CD4-positive, alpha-beta T cell treated with Interferon gamma for 1 hour (primary cell): ENCODE measurements around the gene RAPGEF3.

Source experiments
- DNase-seq: peaks from one replicate; pipeline ENCODE4 v3.0.0-alpha.2; 2020

RAPGEF3 gene

GRCh38 chr12:47717443-47718193 lies 41.1 kb downstream of the RAPGEF3 start:
- peak; percentile 56 for DNase-seq

GRCh38 chr12:47717046-47717442 lies 41.6 kb downstream of the RAPGEF3 start:
- DNase-seq, result no peak

GRCh38 chr12:47715877-47716548 lies 42.7 kb downstream of the RAPGEF3 start:
- DNase-seq, result no peak

- peak; percentile 75 for DNase-seq
Measured at GRCh38 chr12:47715393-47715876, 43.2 kb downstream of the RAPGEF3 start.

- DNase-seq, result no peak
Measured at GRCh38 chr12:47714826-47715386, 43.8 kb downstream of the RAPGEF3 start.

- no peak for DNase-seq
Measured at GRCh38 chr12:47712171-47712570, 46.5 kb downstream of the RAPGEF3 start.

GRCh38 chr12:47711448-47711847 lies 47.2 kb downstream of the RAPGEF3 start:
- no peak for DNase-seq

GRCh38 chr12:47710278-47710677 lies 48.4 kb downstream of the RAPGEF3 start:
- DNase-seq, result no peak

- DNase-seq, result no peak
Measured at GRCh38 chr12:47709671-47710070, 49.0 kb downstream of the RAPGEF3 start.

GRCh38 chr12:47709237-47709636 lies 49.4 kb downstream of the RAPGEF3 start:
- DNase-seq, result no peak

GRCh38 chr12:47707905-47708543 lies 50.7 kb downstream of the RAPGEF3 start:
- no peak for DNase-seq

GRCh38 chr12:47707355-47707754 lies 51.3 kb downstream of the RAPGEF3 start:
- DNase-seq, result no peak

- DNase-seq, result peak; percentile 93
Measured at GRCh38 chr12:47705566-47706425, 52.9 kb downstream of the RAPGEF3 start, which contains the start of gene RPAP3. Gene RPAP3, minus strand, starts transcription at chr12:47706030. Its CDS starts 3,190 bp downstream, at chr12:47702840.

- DNase-seq, result no peak
Measured at GRCh38 chr12:47705229-47705565, 53.5 kb downstream of the RAPGEF3 start.

GRCh38 chr12:47704719-47705118 lies 54.0 kb downstream of the RAPGEF3 start:
- DNase-seq, result no peak

- no peak for DNase-seq
Measured at GRCh38 chr12:47700263-47700662, 58.4 kb downstream of the RAPGEF3 start.

- no peak for DNase-seq
Measured at GRCh38 chr12:47698631-47699030, 60.0 kb downstream of the RAPGEF3 start.

- no peak for DNase-seq
Measured at GRCh38 chr12:47698055-47698454, 60.6 kb downstream of the RAPGEF3 start.

GRCh38 chr12:47689215-47689614 lies 69.5 kb downstream of the RAPGEF3 start:
- no peak for DNase-seq

GRCh38 chr12:47687636-47688035 lies 71.0 kb downstream of the RAPGEF3 start:
- no peak for DNase-seq

- DNase-seq, result no peak
Measured at GRCh38 chr12:47686645-47687240, 71.9 kb downstream of the RAPGEF3 start.
